Gastroesophageal sphincter (tissue), 2 donors: ENCODE results near the gene SYCP1.

ENCODE experiments used
- EP300 ChIP-seq: sonication (generic); formaldehyde crosslinking; IDR thresholded peaks from one replicate; pipeline ENCODE4 v1.6.1; 2017; ENCODE audit warnings: antibody characterized with exemption, mild to moderate bottlenecking
- POLR2A ChIP-seq, 2 donors: fragments of 450-650 bp; IDR thresholded peaks; one replicate each; pipeline ENCODE4 v1.6.1; 2017; ENCODE audit warnings: antibody characterized with exemption in 2 of 2, mild to moderate bottlenecking in 2 of 2, moderate library complexity in 1 of 2

- TF ChIP-seq POLR2A (IDR thresholded peaks at IDR 0.05) (no peak), EP300 (no peak)
Observed at GRCh38 chr1:114833421-114833820, 21.2 kb upstream of the SYCP1 start.
